ENCODE measurements around the gene LRRC4C.
"Not testable (repeated sequence)": the region's sequence is repeated elsewhere in the genome, so short reads cannot be mapped to it uniquely, and the experiment has no call there.

The LRRC4C gene

DNA sequence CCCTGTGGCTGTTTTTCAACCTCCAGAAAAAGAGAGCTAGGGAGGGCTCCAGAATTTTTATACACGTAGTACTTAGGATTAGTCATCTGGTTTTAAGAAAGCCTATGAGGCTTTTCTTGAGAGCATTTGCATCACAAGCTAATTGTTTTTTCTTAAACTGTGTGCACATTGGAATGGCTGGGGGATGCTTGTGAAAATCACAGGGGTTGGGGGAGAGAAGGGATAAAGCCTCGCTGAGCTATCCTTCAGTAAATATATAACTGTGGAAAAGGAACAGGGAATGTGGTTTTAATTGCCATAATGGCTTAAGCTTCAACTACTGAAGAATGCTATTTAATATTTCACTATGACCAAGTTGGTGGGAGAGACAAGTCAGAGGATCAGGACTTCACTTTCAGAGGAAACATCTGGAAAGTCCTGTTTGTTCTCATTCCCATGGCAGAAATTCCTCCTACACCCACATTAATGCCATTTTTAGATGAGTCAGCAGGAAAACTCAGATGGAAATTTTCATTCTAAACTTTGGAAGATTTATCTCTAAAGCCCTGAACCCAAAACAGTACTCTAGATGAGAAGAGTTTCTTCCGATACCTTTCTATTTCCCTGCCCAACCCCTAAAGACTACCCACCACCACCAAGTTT is 591.3 kb downstream of the LRRC4C start:
- no peak for DNase-seq (ENCODE audit: low read depth)

DNA sequence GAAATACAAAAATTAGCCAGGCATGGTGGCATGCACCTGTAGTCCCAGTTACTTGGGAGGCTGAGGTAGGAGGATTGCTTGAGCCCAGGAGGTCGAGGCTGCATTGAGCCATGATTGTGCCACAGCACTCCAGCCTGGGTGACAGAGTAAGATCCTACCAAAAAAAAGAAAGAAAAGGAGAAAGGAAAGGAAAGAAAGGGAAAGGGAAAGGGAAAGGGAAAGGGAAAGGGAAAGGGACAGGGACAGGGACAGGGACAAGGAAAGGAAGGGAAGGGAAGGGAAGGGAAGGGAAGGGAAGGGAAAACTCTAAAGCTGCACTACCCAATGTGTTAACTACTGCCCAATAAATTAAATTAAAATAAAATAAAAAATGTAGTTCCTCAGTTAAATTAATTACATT is 601.7 kb downstream of the LRRC4C start:
- not testable (repeated sequence) for DNase-seq (ENCODE audit: low read depth)

DNA sequence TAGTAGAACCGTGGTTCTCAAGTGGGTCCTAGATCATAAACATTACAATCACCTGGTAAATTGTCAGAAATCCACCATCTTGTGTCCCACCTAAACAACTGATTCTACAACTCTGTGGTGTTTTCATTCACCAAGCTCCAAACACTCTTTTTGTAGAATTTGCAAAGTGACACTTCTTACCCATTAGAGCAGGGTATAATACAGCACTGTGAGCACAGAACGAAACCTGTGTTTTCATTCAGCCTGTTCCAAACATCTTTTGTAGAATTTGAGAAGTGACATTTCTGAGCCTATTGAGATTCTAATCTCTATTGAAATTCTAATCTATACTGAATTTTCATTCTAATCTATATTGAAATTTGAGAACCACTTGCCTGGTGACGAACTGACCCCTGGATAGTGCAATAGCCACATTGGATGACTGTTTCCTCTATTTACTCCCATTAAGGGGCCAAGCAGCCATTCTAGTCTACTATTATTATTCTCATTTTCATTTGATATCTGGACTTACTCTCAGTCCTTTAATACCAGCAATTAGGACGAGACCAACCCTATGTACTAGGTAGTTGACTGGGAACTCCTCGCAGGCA is 616.6 kb downstream of the LRRC4C start:
- DNase-seq (ENCODE audit: low read depth): no peak

DNA sequence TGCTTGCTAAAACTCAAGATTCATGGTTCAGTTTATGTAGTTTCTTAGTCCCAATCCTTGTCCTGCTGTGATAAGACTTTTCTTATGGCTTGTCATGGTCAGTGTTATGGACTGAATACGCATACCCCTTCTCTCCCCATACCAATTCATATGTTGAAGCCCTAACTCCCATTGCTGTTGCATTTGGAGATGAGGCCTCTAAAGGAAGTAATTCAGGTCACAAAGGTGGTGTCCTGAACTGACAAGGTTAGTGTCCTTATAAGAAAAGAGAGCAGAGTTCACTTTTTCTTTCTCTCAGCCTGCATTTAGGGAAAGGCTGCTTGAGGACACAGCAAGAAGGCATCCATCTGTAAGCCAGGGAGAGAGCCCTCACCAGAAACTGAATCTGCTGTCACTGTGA is 618.2 kb downstream of the LRRC4C start:
- DNase-seq (ENCODE audit: low read depth): no peak

DNA sequence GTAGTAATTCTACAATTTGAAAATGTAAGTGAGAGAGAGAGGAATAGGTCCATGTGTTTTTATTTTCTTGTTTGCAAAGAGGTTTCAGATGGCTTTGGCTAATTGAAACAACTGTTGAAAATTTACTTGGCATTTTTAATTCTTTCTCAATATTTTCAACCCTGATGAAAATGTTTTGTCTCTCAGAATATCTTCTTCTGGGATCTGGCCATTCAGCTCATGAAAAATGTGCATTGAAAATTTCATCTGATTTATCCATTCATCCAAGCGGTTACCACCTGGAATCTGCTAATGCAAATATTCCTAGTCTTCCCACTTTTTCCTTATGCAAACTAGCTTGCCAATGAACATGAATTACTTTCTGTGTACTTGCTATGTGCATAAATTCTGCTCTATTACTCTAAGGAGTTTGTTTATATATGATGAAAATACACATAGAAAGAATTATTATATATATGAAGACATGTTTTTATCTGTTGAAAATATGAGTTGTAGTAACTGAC is 621.2 kb downstream of the LRRC4C start:
- no peak for DNase-seq (ENCODE audit: low read depth)

DNA sequence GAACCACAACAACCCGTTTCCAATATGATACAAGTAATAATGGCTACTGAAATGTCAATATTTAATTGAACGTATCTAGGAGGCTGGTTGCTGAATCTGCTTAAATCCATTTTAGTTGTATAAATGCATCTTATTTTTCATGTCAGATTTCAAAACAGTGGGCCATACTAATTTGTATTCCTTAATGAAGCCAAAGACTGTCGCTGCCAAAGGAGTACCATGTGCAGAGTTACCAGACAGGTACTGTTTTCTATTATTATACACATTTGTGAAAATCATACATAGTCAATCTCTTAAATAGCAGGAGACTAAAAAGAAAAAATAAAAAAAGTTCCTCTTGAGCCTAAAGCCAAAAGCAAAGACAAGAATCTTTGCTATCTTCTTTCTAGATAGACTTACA is 632.3 kb downstream of the LRRC4C start:
- DNase-seq (ENCODE audit: low read depth): no peak

DNA sequence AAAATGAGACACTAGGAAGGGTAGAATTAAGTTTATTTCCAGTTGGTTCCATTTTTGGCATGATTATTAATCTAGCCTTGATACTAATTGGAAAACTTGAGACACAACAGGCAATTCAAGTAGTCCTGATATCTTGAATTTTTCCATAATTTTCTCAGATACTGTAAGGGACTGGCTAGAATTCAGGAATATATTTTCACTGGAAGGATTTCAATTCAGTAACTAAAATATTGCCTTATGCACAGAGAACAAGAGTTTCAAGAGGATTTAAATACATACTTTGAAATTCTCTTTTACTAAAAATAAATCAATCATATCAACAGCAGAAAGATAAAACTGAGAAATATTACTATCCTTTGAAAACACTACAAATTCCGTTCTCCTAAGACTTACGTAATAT is 632.9 kb downstream of the LRRC4C start:
- no peak for DNase-seq (ENCODE audit: low read depth)

DNA sequence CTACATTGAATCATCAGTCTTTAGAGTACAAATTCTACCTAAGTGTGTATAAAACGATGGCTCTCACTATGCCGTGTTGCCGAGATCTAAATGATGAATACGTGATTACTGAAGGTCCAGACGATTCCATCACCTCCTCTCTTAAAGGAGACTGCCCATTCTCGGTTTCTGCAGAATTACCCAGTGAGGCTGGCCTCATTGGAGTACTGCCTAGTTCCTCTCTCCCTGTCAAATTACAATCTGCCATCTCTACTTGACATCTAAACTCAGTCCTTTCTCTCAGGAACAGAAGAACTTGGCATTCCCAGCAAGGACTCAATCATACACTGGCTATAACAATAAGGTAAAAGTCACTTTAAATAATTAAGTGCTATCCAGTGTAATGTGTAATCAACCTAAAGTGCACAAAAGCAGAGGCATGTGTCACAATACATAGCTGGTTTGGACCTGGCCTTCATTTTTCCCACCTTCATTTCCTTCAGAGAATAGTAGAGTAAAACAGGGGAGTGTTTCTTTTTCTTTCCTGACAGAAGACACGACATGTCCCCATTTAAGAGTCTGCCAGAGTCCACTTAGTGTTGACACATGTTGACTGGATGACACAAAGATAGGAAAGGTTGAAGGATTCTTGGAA is 634.1 kb downstream of the LRRC4C start:
- DNase-seq (ENCODE audit: low read depth): no peak

DNA sequence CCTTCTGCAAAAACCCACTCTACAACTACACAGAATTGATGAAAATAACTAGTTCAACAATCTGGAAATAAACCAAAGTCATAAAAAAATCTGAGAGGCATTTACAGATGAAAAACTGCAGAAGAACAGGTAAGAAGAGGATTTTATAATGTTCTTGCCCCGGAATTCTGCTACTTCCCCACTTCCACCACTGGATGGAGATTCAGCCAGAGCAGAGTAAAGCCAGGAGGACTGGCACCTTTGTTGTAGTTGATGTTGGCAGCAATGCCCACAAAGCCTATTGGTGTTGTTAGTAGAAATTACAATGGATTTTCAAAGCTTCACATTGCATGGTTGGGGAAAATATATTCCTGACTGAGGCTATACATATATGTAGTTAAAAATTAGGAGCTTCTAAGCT is 640.2 kb downstream of the LRRC4C start:
- no peak for DNase-seq (ENCODE audit: low read depth)

DNA sequence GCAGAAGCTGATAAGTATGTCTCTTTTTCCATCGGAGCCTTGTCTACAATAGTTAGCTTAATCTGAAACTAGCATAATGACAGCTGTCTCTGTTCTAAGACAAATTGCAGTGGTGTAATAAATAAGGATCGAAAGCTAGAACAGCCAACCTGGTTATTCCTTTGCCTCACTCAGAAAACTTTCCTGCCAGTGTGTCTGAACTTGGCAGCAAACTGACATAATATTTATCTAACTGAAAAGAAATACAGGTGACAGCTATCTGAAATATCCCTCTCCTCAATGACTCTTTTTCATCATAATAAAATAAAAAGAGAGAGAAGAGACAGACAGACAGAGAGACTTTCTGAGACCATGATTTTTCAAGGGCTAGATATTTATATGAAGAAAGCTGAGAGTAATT is 642.5 kb downstream of the LRRC4C start:
- DNase-seq (ENCODE audit: low read depth): no peak

DNA sequence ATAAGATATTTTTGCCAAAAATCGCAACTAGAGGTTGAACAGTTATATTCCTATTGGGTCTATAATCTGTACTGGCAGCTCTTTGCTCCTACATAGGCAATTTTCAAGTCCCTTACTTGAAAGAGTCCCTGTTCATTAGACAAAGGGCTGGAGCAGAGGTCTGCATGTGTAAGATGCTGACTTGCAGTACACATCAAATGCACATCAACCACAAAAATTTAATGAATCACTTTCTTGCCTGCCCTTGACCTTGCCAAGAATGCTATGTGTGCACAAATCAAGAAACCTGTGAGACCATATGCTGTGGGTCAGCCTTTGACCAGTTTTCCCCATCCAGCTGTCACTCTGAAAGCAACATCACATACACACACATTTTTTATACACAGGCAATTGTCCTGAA is 661.5 kb downstream of the LRRC4C start:
- DNase-seq (ENCODE audit: low read depth): no peak

DNA sequence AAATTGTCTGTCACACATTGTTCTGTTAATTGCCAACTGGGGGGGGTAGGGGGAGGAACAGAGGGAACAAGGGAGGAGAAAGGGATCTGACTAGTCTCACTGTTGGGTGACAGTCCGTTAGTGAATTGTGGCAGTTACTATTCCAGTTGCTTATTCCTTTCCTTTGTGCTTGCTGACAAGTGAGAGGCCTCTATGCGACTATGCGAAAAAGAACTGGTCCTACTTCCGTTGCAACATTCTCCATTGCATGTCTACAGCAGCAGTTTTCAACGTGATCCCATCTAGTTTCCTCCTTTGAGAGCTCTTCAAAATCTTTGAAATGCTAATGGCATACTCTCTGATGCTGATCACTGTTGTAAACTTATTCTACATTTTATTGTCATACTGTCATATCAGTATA is 672.2 kb downstream of the LRRC4C start:
- DNase-seq (ENCODE audit: low read depth): no peak

DNA sequence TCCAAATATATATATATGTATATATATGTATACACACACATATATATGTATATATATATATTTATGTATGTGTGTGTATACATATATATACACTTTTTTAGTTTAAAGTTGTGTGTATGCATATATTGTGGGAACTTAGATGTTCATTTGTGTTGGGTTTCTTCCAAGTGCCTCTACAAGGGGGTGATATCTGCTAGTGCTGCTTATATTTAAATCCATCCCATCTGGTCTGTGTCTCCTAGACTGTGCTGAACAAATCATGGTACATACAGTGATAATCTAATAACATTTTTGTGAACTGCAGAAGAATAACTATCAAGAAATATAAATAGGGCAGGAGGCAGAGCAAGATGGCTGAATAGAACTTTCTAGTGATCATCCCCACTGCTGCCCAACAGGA is 696.4 kb downstream of the LRRC4C start:
- DNase-seq (ENCODE audit: low read depth): no peak

DNA sequence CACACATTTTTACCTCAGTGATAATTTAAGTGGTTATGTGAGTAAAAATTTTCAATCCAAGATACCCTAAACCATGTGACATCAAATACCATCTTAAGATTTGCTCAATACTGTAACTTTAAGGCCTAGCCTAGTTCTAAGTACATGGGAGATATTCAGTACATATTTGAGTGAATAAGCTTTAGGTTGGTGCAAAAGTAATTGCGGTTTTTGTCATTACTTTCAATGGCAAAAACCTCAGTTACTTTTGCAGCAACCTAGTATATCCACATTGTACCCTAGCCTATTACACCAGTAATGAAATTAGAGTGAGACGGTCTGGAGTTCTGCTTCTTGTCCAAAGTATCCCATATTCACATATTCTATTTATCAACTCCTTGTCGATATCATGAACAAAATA is 700.1 kb downstream of the LRRC4C start:
- DNase-seq (ENCODE audit: low read depth): no peak

DNA sequence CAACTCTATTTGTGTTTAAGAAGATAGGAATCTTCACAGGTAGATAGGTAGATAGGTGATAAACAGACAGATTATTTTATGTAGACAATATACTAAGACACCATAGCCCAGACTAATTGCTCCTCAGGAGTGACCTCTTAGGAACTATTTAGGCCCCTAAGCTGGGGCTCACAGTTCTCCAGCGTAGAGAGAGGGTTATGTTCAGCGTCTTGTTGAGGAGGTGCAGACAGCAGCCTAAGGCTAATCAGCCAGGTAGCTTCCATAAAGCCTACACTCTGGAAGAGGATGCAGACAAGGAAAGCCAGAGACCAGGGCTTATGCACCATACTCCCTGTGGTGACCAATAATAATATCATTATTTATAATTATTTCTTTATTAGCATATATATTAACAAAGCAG is 705.2 kb downstream of the LRRC4C start:
- DNase-seq (ENCODE audit: low read depth): no peak

DNA sequence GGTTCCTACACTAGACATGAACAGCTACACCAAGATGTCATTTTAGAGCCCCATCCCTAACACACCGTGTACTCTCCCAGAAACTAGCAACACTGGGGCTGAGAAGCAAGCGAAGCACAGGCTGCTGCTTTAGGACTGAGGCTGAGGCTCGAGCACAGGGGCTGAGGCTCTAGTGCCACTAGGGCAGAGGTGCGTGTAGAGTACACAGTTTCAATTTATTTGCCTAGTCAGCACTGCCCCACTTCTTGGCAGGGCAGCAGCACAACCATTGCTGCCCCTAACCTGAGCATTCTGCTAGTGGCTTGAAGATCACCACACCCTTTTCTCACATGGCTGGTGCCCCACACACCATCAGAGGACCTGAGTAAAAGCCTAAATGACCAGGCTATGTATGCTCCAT is 713.2 kb downstream of the LRRC4C start:
- DNase-seq (ENCODE audit: low read depth): no peak

DNA sequence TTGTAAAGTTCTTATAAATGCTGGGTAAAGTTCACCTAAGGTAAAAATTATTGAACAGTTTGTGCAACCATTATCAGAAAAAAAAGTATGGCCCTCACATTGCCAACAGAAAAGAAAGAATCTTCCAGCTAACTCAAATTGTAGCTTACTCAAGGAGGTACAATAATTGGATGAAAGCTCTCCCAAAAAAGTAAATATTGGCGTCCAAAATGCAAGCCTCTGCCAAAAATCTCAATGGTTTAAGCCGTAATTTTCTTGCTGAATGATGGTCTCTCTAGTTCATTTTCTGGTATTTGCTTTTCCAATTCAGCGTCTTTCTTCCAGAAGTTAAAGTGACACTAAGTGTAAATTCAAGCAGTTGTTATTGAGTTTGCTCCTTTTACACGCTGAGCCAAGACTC is 727.3 kb downstream of the LRRC4C start:
- DNase-seq (ENCODE audit: low read depth): no peak

DNA sequence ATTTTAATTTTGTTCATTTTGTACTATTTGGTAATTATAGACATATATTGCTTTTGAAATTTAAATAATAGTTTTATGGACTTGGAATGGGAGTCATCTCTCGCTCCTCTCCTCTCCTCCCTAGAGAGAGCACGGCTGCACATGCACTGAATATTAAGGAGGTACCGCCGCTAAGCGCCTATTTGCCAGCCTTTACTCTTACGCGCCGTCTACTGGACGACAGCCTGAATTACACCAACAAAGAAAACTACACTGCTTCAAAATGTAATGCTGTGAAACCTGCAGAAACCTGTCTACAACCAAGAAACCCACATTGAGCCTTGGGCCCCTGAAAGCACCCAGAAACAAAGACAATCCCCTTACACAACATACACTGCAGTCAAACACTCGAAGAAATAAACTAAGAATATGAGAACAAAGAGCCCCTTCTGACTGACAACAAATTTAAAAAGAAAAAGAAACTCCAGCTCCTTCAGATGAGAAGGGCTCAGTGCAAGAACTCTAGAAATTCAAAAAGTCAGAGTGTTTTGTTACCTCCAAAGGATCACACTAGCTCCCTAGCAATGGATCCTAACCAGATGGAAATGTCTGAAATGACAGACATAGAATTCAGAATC is 737.2 kb downstream of the LRRC4C start:
- peak; percentile 8 for DNase-seq (ENCODE audit: low read depth)

DNA sequence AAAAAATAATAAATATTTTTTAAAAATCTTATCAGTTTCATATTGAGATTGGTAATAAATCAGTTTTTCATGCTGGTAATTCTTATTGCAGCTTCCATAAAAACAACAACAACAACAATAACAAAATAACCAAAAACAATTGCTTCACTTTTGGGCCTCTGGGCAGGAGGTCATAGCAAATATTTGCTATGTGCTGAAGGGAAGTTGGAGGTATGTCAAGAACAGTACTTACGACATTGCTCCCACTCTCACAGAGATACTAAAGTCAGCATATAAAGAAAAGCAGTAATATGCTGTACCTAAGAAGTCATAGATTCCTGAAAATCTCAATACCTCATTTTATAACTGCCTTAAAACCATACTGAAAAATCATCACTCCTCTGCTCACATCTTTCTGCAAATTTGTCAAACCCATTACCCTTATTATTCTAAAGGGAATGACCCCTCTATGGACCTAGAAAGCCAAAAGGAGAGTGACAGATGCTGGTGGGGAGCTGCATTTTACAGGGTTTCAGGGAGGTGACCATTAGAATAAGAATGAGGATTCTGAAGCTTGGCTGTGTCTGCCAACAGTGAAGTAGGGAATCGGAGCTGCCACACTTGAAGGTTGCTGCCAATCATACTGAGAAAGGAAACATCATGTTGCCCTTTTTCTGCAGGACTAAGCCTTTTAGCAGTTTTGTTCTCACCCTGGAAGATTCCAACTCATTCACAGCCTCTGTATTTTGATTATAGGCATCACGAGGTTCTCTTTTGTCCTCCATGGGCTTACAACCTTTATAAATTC is 742.9 kb downstream of the LRRC4C start:
- no peak for DNase-seq (ENCODE audit: low read depth)

DNA sequence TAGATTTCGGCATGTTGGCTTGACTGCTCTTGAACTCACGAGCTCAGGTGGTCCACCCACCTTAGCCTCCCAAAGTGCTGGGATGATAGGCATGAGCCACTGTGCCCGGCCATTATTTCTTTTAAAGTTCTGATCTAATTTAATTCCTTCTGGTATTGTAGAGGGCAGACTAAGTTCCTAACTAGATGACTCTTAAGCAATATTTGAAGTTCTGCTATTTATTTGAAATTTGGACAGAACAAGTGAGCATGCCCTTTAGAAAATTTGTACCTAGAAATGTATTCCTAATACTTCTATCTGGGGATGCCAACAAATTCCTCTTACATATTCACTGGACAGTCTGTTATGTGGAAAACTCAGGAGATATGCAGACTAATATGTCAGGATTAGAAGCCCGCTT is 746.4 kb downstream of the LRRC4C start:
- no peak for DNase-seq (ENCODE audit: low read depth)

DNA sequence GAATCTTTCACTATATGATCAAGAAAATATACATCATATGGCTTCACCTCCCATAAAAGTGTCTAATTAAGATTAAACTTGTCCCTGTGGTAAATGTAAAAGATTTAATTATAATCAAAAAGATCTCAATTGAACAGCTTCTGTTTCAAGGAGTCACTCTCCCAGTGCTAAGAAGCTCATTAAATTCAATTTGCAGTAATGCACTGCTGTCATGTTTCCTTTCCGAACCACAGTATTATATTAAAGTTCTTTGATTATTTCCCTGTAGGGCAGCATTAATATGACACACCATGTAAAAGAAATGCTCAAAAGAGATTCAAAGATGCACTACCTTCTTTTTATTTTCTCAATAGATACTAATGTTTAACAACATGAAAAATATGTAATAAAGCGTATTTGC is 758.4 kb downstream of the LRRC4C start:
- no peak for DNase-seq (ENCODE audit: low read depth)

DNA sequence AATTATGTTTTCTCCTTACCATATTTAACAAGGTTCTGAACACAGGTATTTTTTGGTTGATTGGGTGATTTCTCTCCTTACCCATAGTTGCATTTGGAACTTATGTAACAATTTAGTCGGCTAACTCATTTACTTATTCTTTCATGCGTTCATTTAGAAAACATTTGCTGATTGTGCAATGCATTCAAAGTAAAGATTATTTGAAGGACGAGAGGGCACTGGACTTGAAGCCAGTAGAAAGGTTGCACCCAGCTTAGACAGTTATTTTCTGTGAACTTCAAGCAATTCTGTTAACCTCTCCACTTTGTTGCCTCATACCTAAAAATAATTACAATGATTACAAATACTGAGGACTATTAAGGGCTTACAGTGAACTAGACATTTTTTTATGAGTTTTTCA is 769.6 kb downstream of the LRRC4C start:
- DNase-seq (ENCODE audit: low read depth): no peak

DNA sequence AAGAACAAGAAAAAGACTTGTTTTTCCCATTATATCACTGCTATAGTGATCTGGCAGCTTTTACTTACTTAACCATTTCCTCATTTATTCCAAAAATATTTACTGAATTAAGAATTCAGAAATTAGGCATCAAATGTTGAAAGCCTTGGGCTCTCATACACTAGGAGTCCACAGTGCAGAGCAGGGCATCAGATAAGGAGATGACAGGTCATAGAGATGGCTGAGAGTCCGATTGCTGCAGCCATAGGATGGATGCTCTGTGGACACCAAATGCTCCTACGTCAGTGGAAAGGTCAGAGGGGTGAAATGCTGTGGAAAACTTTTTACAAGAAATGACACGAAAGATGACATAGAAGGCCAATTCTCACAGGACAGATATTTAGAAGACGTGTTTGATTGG is 771.1 kb downstream of the LRRC4C start:
- no peak for DNase-seq (ENCODE audit: low read depth)
